ENCODE data around the gene TSC22D4.
A peak's percentile ranks its signal among the peaks of the same experiment; 100 is the strongest.
"Not testable (repeated sequence)": the region's sequence is repeated elsewhere in the genome, so short reads cannot be mapped to it uniquely, and the experiment has no call there.

The TSC22D4 gene

DNA sequence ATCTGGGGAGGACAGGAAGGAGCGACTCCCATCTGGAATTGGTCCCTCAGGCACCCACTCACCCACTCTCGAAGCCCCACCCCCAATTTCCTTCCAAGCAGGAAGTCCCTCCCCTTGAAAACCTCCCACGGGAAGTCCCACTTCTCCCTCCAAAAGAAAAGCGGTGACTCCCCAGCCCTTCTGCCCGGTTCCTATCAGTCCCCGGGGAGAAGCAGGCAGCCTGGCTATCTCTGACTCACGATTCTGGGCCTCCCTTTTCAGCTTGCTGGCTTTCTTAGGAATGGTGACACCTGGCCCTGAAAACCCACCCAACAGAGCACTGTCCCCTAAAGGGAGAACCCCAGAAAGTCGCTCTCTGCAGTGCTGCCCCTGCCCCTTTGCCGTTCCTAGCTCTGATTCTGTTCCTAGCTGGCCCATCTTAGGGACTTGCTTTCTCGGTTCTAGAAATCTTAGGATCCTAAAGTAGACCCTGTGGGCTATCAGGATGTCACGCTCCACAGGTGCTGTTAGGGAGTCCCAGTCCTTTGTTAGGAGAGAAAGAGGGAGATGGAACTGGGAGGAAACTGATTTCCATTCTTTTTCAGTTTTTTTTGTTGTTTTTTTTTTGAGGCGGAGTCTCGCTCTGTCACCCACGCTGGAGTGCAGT, 6.0 kb downstream of the TSC22D4 start:
- no peak for DNase-seq (ENCODE audit: low read depth, low spot score)

DNA sequence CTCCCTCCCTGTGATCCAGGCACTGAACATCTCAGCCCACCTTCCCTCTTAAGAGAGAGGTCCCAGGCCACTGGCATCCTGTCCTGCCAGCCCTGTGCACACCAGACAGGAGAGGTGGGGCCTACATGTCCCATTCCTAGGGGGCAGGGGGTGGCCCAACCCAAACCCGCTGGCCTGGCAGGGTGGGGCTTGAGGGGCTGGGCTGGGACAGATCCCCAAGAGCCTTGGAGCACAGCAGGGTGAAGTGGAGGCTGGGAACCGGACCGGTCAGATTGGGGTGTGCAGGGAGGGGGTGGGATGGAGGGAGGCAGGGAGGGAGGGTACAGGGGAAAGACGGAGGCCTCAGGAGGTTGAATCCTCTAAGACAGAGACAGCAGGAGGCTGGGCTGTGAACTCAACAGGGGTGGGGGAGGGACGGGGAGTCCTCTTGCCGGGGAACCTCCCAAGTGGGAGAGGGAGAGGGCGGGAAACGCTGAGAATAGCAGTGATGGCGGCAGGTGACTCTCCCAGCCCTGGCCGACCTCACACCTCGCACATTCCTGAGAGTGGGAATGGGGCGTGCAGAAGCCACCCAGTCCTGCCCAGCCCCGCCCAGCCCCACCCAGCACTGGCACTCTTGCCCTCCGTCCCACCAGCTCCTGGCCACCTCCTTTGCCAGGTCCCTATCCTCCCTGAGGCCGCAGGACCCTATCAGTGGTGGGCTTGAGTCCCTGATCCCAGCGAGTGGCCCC, 6.7 kb downstream of the TSC22D4 start:
- DNase-seq (ENCODE audit: low read depth, low spot score) = no peak

DNA sequence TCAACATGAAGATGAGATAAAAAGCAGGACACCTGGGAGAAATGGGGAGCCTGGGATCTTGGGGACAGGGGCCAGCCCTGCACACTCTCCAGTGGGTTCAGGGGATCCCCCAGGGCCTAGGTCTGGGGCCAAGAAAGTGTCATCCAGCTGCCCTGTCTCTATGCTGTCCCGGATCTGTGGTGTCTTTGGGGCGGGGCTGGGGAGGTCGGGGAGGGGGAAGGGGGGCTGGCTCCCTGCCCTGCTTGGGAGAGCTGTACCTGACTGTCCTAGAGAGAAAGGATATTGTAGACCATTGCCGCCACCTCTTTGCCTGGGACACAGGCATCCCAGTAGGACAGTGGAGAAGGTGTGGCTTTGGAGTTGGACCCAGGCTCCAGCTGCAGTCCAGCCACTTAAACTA, 8.0 kb downstream of the TSC22D4 start:
- DNase-seq (ENCODE audit: low read depth, low spot score) = no peak

DNA sequence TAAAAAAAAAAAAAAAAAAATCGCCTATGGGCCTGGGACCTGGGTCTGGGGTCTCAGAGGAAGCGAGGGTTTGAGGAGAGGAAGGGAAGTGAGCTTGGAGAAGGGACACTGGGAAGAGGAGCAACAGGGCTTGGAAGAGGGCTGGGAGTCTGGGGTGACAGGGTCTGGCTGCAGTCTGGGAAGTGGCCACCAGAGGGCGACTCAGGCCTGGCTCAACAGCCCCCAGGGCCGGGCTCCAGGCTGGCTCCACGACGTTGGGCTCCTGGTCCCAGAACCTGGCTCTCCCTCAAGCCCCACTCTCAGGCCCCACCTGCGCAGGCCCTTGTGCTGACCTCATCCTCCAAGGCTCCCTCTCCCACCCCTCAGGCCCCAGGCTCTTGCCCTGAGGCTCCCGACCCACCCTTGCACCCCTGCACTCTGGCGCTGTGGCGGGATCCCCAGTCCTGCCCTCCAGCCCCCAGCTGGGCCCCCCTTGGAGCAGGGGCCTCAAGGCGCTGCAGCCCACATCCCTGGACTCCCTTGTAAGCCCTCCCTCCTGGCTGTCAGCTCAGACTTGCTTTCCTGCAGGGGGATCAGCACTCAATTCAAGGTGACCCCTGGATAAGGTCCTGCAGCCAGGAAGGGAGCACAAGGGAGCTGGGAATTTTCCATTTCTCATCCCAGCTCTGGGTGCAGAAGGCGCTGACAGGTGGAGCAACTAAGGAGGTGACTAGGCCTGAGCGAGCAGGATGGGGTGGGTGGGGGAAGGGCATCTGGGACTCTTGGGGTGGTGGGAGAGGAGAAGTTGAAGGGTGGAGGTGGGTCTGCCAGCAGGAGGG, 9.6 kb downstream of the TSC22D4 start:
- DNase-seq (ENCODE audit: low read depth, low spot score) = no peak

DNA sequence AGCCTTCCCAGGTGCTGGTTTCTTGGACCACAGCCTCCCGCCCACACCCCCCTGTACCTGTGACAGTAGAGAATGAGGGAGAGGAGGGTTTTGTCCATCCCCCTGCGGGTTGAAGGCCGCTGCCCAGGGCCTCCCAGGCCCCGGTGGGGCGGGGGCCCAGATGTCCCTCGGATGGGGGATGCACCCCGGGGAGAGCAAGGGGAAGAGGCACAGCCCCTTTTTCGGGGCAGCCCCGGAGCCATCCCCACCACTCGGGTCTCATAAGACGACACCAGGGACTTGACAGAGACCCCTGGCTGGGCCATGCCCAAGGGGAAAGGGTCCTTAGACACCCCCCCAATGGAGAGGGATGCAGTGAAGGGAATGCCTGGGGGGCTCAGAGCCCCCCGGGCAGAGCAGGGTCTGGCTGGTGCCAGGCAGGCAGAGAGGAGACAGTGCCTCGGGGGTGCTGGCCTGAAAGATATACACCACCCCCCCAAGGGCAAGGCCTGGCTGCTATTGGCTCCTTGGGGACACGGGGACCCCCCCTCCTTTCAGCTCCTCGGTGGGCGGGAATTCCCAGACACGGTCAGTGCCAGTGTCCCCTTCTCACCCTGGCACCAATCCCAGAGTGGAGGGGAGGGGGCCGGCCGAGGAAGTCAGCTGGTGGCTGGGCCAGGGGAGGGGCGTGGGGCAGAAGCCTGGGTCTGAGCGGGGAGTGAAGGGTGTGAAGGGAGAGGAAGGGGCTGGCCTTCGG, 11.2 kb downstream of the TSC22D4 start:
- DNase-seq (ENCODE audit: low read depth, low spot score) = no peak

DNA sequence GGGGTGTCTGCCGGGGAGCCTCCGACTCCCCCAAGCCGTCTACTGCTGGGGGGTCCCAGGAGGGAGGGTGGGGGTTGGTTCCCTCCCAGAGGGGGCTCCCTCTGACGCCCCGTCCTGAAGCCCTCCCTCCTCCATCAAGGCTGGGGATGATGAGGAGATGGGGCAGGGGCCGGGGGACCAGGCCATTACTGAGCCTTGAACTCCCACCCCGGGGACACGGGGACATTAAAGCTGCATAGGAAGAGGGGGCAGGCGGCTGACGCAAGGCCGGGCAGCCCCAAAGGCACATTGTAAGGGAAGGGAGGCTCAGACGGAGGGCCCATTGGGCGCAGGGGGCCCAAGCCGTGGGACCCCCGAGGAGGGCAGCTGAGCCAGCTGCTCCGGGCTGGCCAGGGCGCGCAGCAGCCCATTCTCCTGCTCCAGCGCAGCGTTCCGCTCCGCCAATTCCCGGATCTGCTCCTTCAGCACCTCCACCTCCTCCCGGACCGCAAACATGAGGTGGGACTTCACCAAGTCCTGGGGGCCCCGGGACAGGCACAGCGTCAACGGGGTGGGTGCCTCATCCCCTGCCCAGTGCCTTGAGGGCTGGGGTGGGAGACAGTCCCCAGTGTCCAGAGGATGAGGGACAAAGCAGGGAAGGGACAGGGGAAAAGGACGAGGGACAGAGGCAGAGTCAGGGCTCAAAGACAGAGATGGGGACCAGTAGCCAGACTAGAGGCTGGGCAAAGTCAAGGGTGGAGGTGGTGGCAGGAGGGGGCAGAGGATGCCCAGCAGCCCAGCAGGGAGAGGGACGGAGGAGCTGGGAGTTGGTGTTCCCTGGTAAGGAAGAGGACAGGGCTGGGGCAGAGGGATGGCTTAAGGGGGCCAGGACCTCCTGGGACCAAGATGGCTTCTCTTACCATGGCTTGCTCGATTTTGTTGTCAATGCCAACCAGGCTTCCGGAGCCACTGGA, 12.1 kb downstream of the TSC22D4 start:
- no peak for DNase-seq (ENCODE audit: low read depth, low spot score)

DNA sequence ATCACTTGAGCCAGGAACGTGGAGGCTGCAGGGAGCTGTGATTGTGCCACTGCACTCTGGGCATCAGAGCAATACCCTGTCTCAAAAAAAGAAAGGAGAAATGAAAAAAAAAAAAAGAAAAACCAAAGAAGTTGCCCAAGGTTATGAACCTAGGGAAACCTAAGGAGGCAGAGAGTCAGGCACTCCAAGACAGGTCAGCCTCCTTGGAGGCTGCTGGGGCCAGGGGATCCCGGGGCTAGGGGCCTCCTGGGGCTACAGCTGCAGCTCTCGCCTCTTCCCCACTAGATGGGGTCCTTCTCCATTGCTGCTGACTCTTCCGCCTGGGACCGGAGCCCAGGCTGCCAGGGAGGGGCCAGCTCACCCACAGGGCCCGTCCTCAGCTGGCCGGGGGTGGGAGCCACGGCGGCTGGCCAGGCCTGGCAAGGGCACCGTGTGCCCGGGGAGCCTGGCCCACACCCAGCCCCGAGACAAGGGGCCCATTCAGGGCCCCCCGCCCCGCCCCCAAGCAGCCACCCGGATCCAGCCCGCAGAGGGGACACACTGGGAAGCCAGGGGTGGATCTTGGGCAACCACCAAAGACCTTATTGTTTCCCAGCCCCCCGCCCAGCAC, 13.2 kb downstream of the TSC22D4 start:
- peak; percentile 54 for DNase-seq (ENCODE audit: low read depth, low spot score)

DNA sequence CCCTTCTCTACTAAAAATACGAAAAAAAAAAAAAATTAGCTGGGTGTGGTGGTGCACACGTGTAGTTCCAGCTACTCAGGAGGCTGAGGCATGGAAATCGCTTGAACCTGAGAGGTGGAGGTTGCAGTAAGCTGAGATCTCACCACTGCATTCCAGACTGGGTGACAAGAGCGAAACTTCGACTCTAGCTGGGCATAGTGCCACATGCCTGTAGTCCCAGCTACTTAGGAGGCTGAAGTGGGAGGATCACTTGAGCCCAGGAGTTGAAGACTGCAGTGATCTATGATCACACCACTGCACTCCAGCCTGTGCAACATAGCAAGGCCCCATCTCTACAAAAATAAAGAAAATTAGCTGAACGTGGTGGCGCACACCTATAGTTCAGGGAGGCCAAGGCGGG, 13.7 kb downstream of the TSC22D4 start:
- DNase-seq (ENCODE audit: low read depth, low spot score) = no peak

DNA sequence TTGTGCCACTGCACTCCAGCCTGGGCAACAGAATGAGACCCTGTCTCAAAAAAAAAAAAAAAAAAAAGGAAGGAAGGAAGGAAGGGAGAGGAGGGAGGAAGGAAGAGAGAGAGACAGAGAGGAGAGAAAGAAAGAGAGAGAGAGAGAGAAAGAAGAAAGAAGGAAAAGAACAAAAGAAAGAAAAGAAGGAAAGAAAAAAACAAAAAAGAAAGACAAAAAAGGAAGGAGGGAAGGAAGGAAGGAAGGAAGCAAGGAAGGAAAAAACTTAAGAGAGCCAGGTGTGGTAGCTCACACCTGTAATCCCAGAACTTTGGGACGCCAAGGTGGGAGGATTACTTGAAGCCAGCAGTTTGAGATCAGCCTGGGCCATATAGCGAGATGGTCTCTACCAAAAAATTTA, 14.2 kb downstream of the TSC22D4 start:
- no peak for DNase-seq (ENCODE audit: low read depth, low spot score)

DNA sequence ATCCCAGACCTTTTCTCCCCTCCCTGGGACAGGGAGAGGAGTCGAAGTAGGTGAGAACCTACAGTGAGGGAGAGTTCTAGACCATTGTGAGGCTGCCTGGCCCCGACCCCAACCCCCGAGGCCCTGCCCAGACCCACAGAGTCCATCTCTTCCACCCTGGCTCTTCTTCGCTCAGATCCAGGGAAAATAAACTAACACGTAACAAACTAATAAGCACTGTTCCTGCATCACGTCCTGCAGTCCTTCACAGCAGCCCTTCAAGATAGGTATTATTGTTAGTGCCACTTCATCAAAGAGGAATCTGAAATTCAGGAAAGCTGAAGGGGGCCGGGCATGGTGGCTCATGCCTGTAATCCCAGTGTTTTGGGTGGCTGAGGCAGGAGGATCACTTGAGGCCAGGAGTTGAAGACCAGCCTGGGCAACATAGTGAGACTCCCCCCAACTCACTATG, 14.8 kb downstream of the TSC22D4 start, which contains the start of gene SPACDR:
Gene SPACDR, minus strand, starts transcription at position 51 of the 451 bp plus-strand sequence. CDS start 235 bp downstream, outside the sequence.
- DNase-seq (ENCODE audit: low read depth, low spot score) = no peak

DNA sequence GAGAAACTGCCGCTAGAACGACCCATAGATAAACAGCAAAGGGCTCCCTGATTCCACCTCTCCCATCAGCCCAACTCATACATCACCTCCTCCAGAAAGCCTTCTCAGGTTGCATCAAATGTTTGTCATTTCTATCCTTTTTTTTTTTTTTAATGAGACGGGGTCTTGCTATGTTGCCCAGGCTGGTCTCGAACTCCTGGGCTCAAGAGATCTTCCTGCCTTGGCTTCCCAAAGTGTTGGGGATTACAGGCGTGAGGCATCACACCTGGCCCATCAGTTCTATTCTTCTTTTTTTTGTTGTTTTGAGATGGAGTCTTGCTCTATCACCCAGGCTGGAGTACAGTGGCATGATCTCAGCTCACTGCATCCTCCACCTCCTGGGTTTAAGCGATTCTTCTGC, 22.0 kb downstream of the TSC22D4 start:
- no peak for DNase-seq (ENCODE audit: low read depth, low spot score)

DNA sequence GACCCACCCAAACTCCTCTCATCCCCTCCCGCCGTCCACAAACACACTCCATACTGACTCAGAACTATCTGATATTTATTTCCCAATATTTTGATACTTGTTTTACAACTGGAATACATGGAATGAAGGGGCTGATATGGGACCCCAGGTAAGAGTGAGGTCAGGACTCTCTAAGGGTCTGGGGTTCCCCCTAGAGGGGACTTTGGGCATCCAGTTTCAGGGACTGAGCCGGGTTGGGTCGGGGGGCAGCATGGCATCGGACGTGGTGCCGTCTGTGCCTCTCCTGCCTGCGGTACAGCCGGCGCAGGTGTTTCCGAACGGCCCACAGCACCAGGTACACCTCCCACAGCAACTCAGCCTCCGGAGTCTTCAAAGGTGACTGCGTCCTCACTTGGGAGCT, 22.5 kb downstream of the TSC22D4 start:
- DNase-seq (ENCODE audit: low read depth, low spot score) = no peak

DNA sequence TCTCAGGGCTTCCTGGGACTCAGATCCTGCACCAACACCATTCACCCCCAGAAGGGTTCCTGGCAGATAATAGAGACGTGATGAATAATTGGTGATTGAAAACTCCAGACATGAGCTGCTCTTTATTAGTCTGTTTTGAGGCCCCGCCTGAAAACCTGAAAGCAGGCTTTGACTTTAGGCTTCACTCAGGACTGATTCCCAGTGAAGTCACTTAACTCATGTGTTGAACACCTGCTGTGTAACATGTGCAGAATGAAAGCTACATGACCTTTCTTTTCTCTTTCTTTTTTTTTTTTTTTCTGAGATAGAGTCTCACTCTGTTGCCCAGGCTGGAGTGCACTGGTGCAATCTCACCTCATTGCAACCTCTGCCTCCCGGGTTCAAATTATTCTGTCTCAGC, 23.8 kb downstream of the TSC22D4 start:
- DNase-seq (ENCODE audit: low read depth, low spot score) = no peak

DNA sequence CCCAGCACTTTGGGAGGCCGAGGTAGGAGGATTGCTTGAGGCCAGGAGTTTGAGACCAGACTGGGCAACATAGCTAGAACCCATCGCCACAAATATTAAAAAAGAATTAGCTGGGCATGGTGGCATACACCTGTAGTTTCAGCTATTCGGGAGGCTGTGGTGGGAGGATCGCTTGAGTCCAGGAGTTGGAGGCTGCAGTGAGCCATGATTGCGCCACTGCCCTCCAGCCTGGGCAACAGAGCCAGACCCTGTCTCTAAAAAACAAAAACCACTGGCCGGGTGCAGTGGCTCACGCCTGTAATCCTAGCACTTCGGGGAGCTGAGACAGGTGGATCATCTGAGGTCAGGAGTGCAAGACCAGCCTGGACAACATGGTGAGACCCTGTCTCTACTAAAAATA, 25.2 kb downstream of the TSC22D4 start:
- not testable (repeated sequence) for DNase-seq (ENCODE audit: low read depth, low spot score)

DNA sequence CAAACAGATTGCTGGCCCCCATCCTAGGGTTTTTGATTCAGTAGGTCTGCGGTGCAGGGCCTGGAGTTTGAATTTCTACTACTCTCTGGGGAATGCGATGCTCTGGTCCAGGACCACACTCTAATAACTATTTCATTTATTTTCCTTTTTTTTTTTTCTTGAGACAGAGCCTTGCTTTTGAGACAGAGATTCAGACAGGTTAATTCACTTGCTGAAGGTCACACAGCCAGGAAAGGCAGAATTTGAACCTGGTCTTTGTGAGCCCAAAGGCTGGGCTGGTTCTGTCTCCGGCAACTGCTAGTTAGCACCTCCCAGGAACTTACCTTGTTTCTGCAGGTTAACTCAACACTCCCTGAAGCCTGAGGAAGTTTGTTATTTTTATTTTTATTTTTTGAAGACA, 26.5 kb downstream of the TSC22D4 start:
- no peak for DNase-seq (ENCODE audit: low read depth, low spot score)

DNA sequence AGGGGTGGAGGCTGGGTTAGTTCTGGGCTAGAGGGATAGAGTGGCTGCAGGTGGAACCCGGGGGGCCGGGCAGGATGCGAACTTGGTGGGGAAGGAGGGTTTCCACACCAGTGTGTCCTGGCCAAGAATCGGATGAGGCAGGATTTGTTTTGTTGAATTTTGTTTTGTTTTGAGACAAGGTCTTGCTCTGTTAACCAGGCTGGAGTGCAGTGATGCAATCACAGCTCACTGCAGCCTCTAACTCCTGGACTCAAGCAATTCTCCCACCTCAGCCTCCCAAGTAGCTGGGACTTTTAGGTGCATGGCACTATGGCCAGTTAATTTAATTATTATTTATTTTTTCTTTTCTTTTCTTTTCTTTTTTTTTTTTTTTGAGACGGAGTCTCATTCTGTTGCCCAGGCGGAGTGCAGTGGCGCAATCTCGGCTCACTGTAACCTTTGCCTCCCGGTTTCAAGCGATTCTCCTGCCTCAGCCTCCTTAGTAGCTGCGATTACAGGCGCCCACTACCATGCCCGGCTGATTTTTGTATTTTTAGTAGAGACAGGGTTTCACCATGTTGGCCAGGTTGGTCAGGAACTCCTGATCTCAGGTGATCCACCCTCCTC, 29.7 kb downstream of the TSC22D4 start:
- no peak for DNase-seq (ENCODE audit: low read depth, low spot score)

DNA sequence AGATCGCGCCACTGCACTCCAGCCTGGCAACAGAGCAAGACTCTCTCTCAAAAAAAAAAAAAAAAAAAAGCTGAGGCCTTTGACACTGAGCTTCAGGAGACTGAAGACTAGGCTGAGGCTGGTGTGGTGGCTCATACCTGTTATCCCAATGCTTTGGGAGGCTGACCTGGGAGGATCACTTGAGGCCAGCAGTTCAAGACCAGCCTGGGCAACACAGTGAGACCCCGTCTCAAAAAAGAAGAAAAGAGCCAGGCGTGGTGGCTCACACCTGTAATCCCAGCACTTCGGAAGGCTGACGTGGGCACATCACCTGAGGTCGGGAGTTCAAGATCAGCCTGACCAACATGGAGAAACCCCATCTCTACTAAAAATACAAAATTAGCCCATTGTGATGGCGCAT, 31.7 kb downstream of the TSC22D4 start:
- DNase-seq (ENCODE audit: low read depth, low spot score) = not testable (repeated sequence)

DNA sequence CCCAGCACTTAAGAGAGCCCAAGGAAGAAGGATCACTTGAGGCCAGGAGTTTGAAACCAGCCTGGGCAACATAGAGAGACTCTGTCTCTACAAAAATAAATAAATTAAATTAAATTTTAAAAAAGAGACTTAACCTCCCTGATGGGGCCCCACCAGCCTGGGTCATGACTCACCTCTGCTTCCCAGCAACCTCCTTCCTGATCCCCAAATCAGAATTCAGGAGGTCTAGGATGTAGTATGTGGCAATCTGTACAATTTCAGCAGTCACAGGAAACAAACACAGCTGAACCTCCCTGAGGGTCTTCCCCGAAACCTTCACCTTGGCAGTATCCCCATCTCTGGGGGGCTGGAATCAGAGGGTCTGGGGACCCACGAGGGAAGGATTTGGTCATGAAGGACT, 33.0 kb downstream of the TSC22D4 start:
- DNase-seq (ENCODE audit: low read depth, low spot score) = no peak
